ENCODE data around the gene FRAS1.

DNA sequence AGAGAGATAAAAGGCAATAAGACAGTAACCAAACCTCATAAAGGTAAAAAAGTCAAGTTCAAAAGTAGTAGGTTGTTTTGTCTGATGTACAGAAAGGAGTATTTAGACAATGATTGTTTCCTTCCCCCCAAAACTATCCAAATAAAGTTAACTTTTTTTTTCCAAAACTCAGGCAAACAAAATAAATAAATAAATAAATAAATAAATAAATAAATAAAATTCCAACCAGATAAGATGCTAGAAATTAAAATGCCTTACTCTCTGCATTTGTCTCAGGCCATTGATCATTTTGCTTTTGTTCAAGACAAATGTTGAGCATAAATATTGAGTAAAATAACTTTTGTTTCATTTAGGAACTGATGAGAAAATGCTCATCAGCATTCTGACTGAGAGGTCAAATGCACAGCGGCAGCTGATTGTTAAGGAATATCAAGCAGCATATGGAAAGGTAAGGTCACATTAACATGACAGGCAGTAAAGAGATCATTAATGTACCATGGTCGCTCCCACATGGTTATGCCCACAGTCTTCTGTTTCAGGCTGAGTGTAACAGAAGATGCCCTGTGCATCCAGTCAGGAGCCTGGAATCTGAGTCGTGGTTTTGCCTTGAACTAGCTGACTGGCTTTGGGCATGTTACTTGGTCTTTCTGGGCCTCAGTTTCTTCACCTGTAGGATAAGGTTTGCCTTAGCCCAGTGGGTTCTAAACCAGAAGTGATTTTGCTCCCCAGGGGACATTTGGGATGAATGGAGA is 521.7 kb downstream of the FRAS1 start:
- TF ChIP-seq CTCF (IDR thresholded peaks at IDR 0.05) (no peak), EZH2 (IDR thresholded peaks at IDR 0.05; ENCODE audit: borderline replicate concordance, insufficient read depth, low read depth, low read length, poor library complexity, severe bottlenecking) (no peak)
